ENCODE measurements around the gene LRRC63.

Gene LRRC63

GRCh38 chr13:46211483-46212351 lies at the start of gene LRRC63:
Gene LRRC63 (plus strand): TSS chr13:46211928. CDS start chr13:46213035, 1,107 bp downstream.
- in situ Hi-C loops (cut with MboI; ENCODE audit: low sequenced_read_pairs): no loop called here

GRCh38 chr13:46162741-46163140 lies 49.0 kb upstream of the LRRC63 start:
- in situ Hi-C loops (cut with MboI; ENCODE audit: low sequenced_read_pairs): loop anchor here (25.0 kb wide), 1 partner anchor 125 kb away; no protein-coding TSS in a partner anchor

- in situ Hi-C loops (cut with MboI; ENCODE audit: low sequenced_read_pairs): loop anchor here (25.0 kb wide), 1 partner anchor 123 kb away; no protein-coding TSS in a partner anchor
These were observed 47.1 kb upstream of the LRRC63 start for GRCh38 chr13:46164661-46165060.

GRCh38 chr13:46165485-46166223 lies 46.1 kb upstream of the LRRC63 start:
- in situ Hi-C loops (cut with MboI; ENCODE audit: low sequenced_read_pairs): loop anchor here (25.0 kb wide), 1 partner anchor 122 kb away; no protein-coding TSS in a partner anchor

- in situ Hi-C loops (cut with MboI; ENCODE audit: low sequenced_read_pairs): loop anchor here (25.0 kb wide), 1 partner anchor 121 kb away; no protein-coding TSS in a partner anchor
These were observed 45.5 kb upstream of the LRRC63 start for GRCh38 chr13:46166224-46166584.

- in situ Hi-C loops (cut with MboI; ENCODE audit: low sequenced_read_pairs): loop anchor here (25.0 kb wide), 1 partner anchor 120 kb away; no protein-coding TSS in a partner anchor
These were observed 44.6 kb upstream of the LRRC63 start for GRCh38 chr13:46166947-46167610.

- in situ Hi-C loops (cut with MboI; ENCODE audit: low sequenced_read_pairs): loop anchor here (25.0 kb wide), 1 partner anchor 119 kb away; no protein-coding TSS in a partner anchor
These were observed 43.4 kb upstream of the LRRC63 start for GRCh38 chr13:46168341-46168740.

- in situ Hi-C loops (cut with MboI; ENCODE audit: low sequenced_read_pairs): loop anchor here (25.0 kb wide), 1 partner anchor 119 kb away; no protein-coding TSS in a partner anchor
These were observed 42.9 kb upstream of the LRRC63 start for GRCh38 chr13:46168783-46169182.

- in situ Hi-C loops (cut with MboI; ENCODE audit: low sequenced_read_pairs): loop anchor here (25.0 kb wide), 1 partner anchor 118 kb away; no protein-coding TSS in a partner anchor
These were observed 42.0 kb upstream of the LRRC63 start for GRCh38 chr13:46169758-46170157.

GRCh38 chr13:46170268-46170667 lies 41.5 kb upstream of the LRRC63 start:
- in situ Hi-C loops (cut with MboI; ENCODE audit: low sequenced_read_pairs): loop anchor here (25.0 kb wide), 1 partner anchor 117 kb away; no protein-coding TSS in a partner anchor

- in situ Hi-C loops (cut with MboI; ENCODE audit: low sequenced_read_pairs): loop anchor here (25.0 kb wide), 1 partner anchor 117 kb away; no protein-coding TSS in a partner anchor
These were observed 41.0 kb upstream of the LRRC63 start for GRCh38 chr13:46170687-46171086.

GRCh38 chr13:46171217-46171616 lies 40.5 kb upstream of the LRRC63 start:
- in situ Hi-C loops (cut with MboI; ENCODE audit: low sequenced_read_pairs): loop anchor here (25.0 kb wide), 1 partner anchor 116 kb away; no protein-coding TSS in a partner anchor

GRCh38 chr13:46171739-46172138 lies 40.0 kb upstream of the LRRC63 start:
- in situ Hi-C loops (cut with MboI; ENCODE audit: low sequenced_read_pairs): loop anchor here (25.0 kb wide), 1 partner anchor 116 kb away; no protein-coding TSS in a partner anchor

- in situ Hi-C loops (cut with MboI; ENCODE audit: low sequenced_read_pairs): loop anchor here (25.0 kb wide), 1 partner anchor 115 kb away; no protein-coding TSS in a partner anchor
These were observed 39.2 kb upstream of the LRRC63 start for GRCh38 chr13:46172531-46172991.

GRCh38 chr13:46173656-46174055 lies 38.1 kb upstream of the LRRC63 start:
- in situ Hi-C loops (cut with MboI; ENCODE audit: low sequenced_read_pairs): loop anchor here (25.0 kb wide), 1 partner anchor 114 kb away; no protein-coding TSS in a partner anchor

GRCh38 chr13:46176756-46177155 lies 35.0 kb upstream of the LRRC63 start:
- in situ Hi-C loops (cut with MboI; ENCODE audit: low sequenced_read_pairs): no loop called here

- in situ Hi-C loops (cut with MboI; ENCODE audit: low sequenced_read_pairs): no loop called here
These were observed 33.6 kb upstream of the LRRC63 start for GRCh38 chr13:46178143-46178542.

- in situ Hi-C loops (cut with MboI; ENCODE audit: low sequenced_read_pairs): no loop called here
These were observed 32.9 kb upstream of the LRRC63 start for GRCh38 chr13:46178821-46179220.

- in situ Hi-C loops (cut with MboI; ENCODE audit: low sequenced_read_pairs): no loop called here
These were observed 32.2 kb upstream of the LRRC63 start for GRCh38 chr13:46179491-46179908.

Measured in HL-60/S4 treated with phorbol 12-myristate 13-acetate at 8.2 ng/mL for 4 days and 3 days (cell line).